NCI-H774 (cell line): ENCODE measurements around the gene ST13.
"Not testable (repeated sequence)": the region's sequence is repeated elsewhere in the genome, so short reads cannot be mapped to it uniquely, and the experiment has no call there.

Source experiments
- DNase-seq: peaks from one replicate; lab custom pipeline; 2025; lab: John Stamatoyannopoulos, UW

The ST13 gene

GRCh38 chr22:40781749-40782148, 74.7 kb downstream of the ST13 start:
- DNase-seq = not testable (repeated sequence)
